Measurements from ENCODE around the gene RPL10L. TPM values are rescaled to one million over a fixed set of nuclear protein-coding genes. Genes with fewer than 3 reads are reported as not detected.

Gene RPL10L
- total and polyA plus RNA-seq, 2 of the 8 experiments (the other 6 are each of a cell fraction or from before 2014, with no cell fraction given): not detected

GRCh38 chr14:46626876-46627275, 24.7 kb downstream of the RPL10L start (continued):
- TF ChIP-seq CHD7 (IDR thresholded peaks at IDR 0.05; ENCODE audit: insufficient replicate concordance, low read length) (no peak), POU5F1 (IDR thresholded peaks at IDR 0.05; ENCODE audit: low read depth, low read length) (no peak), MAFK (IDR thresholded peaks at IDR 0.05; ENCODE audit: low read depth, low read length) (no peak), TAF1 (IDR thresholded peaks at IDR 0.05; ENCODE audit: low read depth, low read length) (no peak), GABPA (IDR thresholded peaks at IDR 0.05; ENCODE audit: borderline replicate concordance, insufficient read depth, low read length) (no peak), KDM5A (IDR thresholded peaks at IDR 0.05; ENCODE audit: low read length) (no peak), HDAC6 (IDR thresholded peaks at IDR 0.05; ENCODE audit: low read depth, low read length) (no peak), EZH2 (IDR thresholded peaks at IDR 0.05; ENCODE audit: low read depth, low read length, severe bottlenecking) (no peak), FOSL1 (IDR thresholded peaks at IDR 0.05; ENCODE audit: insufficient read depth, low read depth, low read length) (no peak), SAP30 (IDR thresholded peaks at IDR 0.05; ENCODE audit: insufficient read depth, insufficient replicate concordance, low read length) (no peak), EP300 (IDR thresholded peaks at IDR 0.05; ENCODE audit: borderline replicate concordance in 1 of 2, low read depth in 2 of 2, low read length in 2 of 2) (no peak), YY1 (IDR thresholded peaks at IDR 0.05; ENCODE audit: low read depth, low read length) (no peak)

Data from H1 (cell line).